Neural progenitor cell (in vitro differentiated cells): Measurements from ENCODE around the gene MYO1E. TPM values are rescaled to one million over a fixed set of nuclear protein-coding genes. Genes with fewer than 3 reads are reported as not detected.

Experiments
- DNase-seq: peaks from one replicate; pipeline ENCODE4 v3.0.0-alpha.2; 2016; ENCODE audit warnings: low spot score
- H2AFZ ChIP-seq: fragments of 200-600 bp; sonication (generic); replicated peaks from 2 replicates; pipeline ENCODE4 v1.6.1; 2016; ENCODE audit warnings: antibody characterized with exemption
- H3F3A ChIP-seq: fragments of 200-600 bp; sonication (generic); 2 replicates; pipeline ENCODE4 v1.6.1; 2016; ENCODE audit warnings: antibody characterized with exemption, low read depth
- H3K27ac ChIP-seq: fragments of 200-600 bp; sonication (generic); 2 replicates; pipeline ENCODE4 v1.5.1; 2016; ENCODE audit warnings: mild to moderate bottlenecking
- H3K27me3 ChIP-seq: fragments of 200-600 bp; sonication (generic); 2 replicates; pipeline ENCODE4 v1.6.1; 2016; ENCODE audit warnings: mild to moderate bottlenecking, moderate library complexity
- H3K36me3 ChIP-seq: fragments of 200-600 bp; sonication (generic); 2 replicates; pipeline ENCODE4 v1.5.1; 2016
- H3K4me1 ChIP-seq: fragments of 200-600 bp; sonication (generic); 2 replicates; pipeline ENCODE4 v1.6.1; 2016; ENCODE audit warnings: mixed run types
- H3K4me2 ChIP-seq: fragments of 200-600 bp; sonication (generic); 2 replicates; pipeline ENCODE4 v1.6.1; 2016
- H3K4me3 ChIP-seq: fragments of 200-600 bp; sonication (generic); 2 replicates; pipeline ENCODE4 v1.5.1; 2016
- H3K79me2 ChIP-seq: fragments of 200-600 bp; sonication (generic); 2 replicates; pipeline ENCODE4 v1.6.1; 2016; ENCODE audit warnings: low read depth
- H3K9ac ChIP-seq: fragments of 200-600 bp; sonication (generic); 2 replicates; pipeline ENCODE4 v1.6.1; 2016
- H3K9me3 ChIP-seq: fragments of 200-600 bp; sonication (generic); 2 replicates; pipeline ENCODE4 v1.5.1; 2016; ENCODE audit warnings: low read depth
- H4K20me1 ChIP-seq: fragments of 200-600 bp; sonication (generic); 2 replicates; pipeline ENCODE4 v1.6.1; 2016; ENCODE audit warnings: low read depth
- H3K27ac Mint-ChIP-seq: 3 replicates; pipeline ENCODE4 v1.8.0; 2021; ENCODE audit warnings: mixed read lengths
- H3K27me3 Mint-ChIP-seq: 2 replicates; pipeline ENCODE4 v1.8.0; 2022; ENCODE audit warnings: low read depth, mild to moderate bottlenecking, inconsistent platforms, moderate library complexity, mixed read lengths; ENCODE audit not compliant: insufficient read depth
- H3K36me3 Mint-ChIP-seq: 3 replicates; pipeline ENCODE4 v1.8.0; 2021; ENCODE audit warnings: mixed read lengths
- H3K4me1 Mint-ChIP-seq: 3 replicates; pipeline ENCODE4 v1.8.0; 2021; ENCODE audit warnings: mixed read lengths
- H3K4me3 Mint-ChIP-seq: 3 replicates; pipeline ENCODE4 v1.8.0; 2021; ENCODE audit warnings: mild to moderate bottlenecking, moderate library complexity, mixed read lengths
- H3K9me3 Mint-ChIP-seq: 3 replicates; pipeline ENCODE4 v1.8.0; 2020; ENCODE audit warnings: mixed read lengths
- EZH2 ChIP-seq: fragments of 200-600 bp; sonication (generic); IDR thresholded peaks from 2 replicates; pipeline ENCODE4 v1.6.1; 2017; ENCODE audit warnings: antibody characterized with exemption, mild to moderate bottlenecking, moderate library complexity
- EZH2phosphoT487 ChIP-seq: fragments of 200-600 bp; sonication (generic); IDR thresholded peaks from 2 replicates; pipeline ENCODE4 v1.6.1; 2017; ENCODE audit warnings: antibody characterized with exemption
- total RNA-seq: library from RNA; depleted of rRNA; stranded (reverse); fragments of >200 nt; gene quantifications from 2 replicates; pipeline ENCODE4 v1.2.3, GENCODE V29; 2015; ENCODE audit warnings: low replicate concordance
- TF ChIP-seq, protein P1 (sequence below): fragments of 200-600 bp; sonication (generic); IDR thresholded peaks from 2 replicates; pipeline ENCODE4 v1.5.1; 2017; ENCODE audit warnings: antibody characterized with exemption, mild to moderate bottlenecking

Gene MYO1E
- total RNA-seq, 1 donor from 2014 or later: 49.7 TPM

GRCh38 chr15:59298225-59298853 lies 74.3 kb downstream of the MYO1E start:
- Mint-ChIP-seq H3K27ac (peak overlapping the region; percentile 78), H3K4me1 (peaks cover 22% of the 10 kb centered on the region), H3K27me3 (no peaks in the 10 kb centered on the region), H3K9me3 (no peaks in the 10 kb centered on the region), H3K4me3 (no peak overlapping the region), H3K36me3 (no peaks in the 10 kb centered on the region)
- Histone ChIP-seq H3K79me2 (no peaks in the 10 kb centered on the region), H3K27me3 (no peaks in the 10 kb centered on the region), H3K9me3 (no peaks in the 10 kb centered on the region), H3F3A (no peaks in the 10 kb centered on the region), H3K9ac (no peak overlapping the region), H4K20me1 (peaks cover 7% of the 10 kb centered on the region), H3K4me3 (no peak overlapping the region), H3K4me1 (peaks cover 25% of the 10 kb centered on the region), H3K4me2 (no peak overlapping the region), H3K27ac (no peak overlapping the region), H3K36me3 (no peaks in the 10 kb centered on the region), H2AFZ (no peak overlapping the region)
- TF ChIP-seq, protein P1, sequence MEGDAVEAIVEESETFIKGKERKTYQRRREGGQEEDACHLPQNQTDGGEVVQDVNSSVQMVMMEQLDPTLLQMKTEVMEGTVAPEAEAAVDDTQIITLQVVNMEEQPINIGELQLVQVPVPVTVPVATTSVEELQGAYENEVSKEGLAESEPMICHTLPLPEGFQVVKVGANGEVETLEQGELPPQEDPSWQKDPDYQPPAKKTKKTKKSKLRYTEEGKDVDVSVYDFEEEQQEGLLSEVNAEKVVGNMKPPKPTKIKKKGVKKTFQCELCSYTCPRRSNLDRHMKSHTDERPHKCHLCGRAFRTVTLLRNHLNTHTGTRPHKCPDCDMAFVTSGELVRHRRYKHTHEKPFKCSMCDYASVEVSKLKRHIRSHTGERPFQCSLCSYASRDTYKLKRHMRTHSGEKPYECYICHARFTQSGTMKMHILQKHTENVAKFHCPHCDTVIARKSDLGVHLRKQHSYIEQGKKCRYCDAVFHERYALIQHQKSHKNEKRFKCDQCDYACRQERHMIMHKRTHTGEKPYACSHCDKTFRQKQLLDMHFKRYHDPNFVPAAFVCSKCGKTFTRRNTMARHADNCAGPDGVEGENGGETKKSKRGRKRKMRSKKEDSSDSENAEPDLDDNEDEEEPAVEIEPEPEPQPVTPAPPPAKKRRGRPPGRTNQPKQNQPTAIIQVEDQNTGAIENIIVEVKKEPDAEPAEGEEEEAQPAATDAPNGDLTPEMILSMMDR: no peak
- TF ChIP-seq EZH2phosphoT487: no peak
- TF ChIP-seq EZH2: no peak
- DNase-seq: no peak

GRCh38 chr15:59296181-59296617 lies 76.5 kb downstream of the MYO1E start:
- Histone ChIP-seq H2AFZ (no peak overlapping the region), H3K9me3 (no peaks in the 10 kb centered on the region), H3K79me2 (no peaks in the 10 kb centered on the region), H3K27ac (no peak overlapping the region), H3K9ac (no peak overlapping the region), H3K4me2 (no peak overlapping the region), H4K20me1 (peaks cover 4% of the 10 kb centered on the region), H3K36me3 (no peaks in the 10 kb centered on the region), H3K4me1 (peaks cover 32% of the 10 kb centered on the region), H3K4me3 (no peak overlapping the region), H3K27me3 (no peaks in the 10 kb centered on the region), H3F3A (peaks cover 14% of the 10 kb centered on the region)
- H3K27me3 Mint-ChIP-seq: no peaks in the 10 kb centered on the region
- TF ChIP-seq, protein P1: no peak
- TF ChIP-seq EZH2 (no peak), EZH2phosphoT487 (no peak)
- no peaks in the 10 kb centered on the region for H3K36me3 Mint-ChIP-seq
- no peak for DNase-seq
- peak overlapping the region; percentile 59 for H3K27ac Mint-ChIP-seq
- no peaks in the 10 kb centered on the region for H3K9me3 Mint-ChIP-seq
- peaks cover 39% of the 10 kb centered on the region for H3K4me1 Mint-ChIP-seq
- H3K4me3 Mint-ChIP-seq: no peak overlapping the region

DNA sequence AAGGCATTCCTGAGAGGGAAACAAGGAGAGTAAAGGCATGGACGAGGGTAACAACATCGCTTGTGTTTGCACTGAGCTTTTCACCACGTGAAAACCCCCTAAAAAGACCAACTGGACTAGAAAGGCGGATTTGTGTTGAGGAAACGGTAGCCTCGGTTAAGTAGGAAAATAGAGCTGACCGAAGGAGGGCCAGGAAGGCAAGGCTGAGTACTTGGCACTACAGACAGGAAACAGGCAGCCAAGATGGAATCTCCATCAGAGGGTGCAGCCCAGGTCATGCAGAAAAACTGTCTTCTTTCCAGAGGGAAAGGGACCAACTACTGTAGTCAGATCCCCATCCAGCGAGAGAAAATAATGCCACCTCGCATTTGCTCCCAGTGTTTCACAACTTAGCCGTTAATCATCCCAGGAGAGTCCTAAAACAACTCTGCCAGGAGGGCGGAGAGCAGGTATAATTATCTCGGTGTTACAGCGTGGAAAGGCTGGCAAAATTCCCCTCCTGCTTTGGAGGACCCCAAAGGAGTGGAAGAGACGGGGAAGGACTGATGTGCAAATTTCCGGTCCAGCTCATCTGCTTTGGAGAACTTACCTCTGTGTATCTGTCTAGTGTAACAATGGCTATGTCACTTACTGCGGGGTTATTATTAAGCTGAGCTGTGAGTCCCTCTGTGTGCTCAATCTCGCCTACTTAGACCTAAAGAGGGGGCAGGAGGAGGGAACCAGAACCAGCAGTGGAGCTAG lies 77.2 kb downstream of the MYO1E start:
- Histone ChIP-seq H3K79me2 (no peaks in the 10 kb centered on the region), H3K9me3 (no peaks in the 10 kb centered on the region), H3F3A (peaks cover 20% of the 10 kb centered on the region), H2AFZ (no peak overlapping the region), H3K4me3 (no peak overlapping the region), H3K4me2 (no peak overlapping the region), H3K27me3 (no peaks in the 10 kb centered on the region), H3K36me3 (no peaks in the 10 kb centered on the region), H3K4me1 (peaks cover 38% of the 10 kb centered on the region), H4K20me1 (peaks cover 8% of the 10 kb centered on the region), H3K27ac (no peak overlapping the region), H3K9ac (no peak overlapping the region)
- peak overlapping the region; percentile 83 for H3K27ac Mint-ChIP-seq
- no peaks in the 10 kb centered on the region for H3K9me3 Mint-ChIP-seq
- H3K27me3 Mint-ChIP-seq: no peaks in the 10 kb centered on the region
- DNase-seq: no peak
- H3K4me3 Mint-ChIP-seq: no peak overlapping the region
- TF ChIP-seq EZH2: no peak
- TF ChIP-seq, protein P1: no peak
- TF ChIP-seq EZH2phosphoT487: no peak
- H3K4me1 Mint-ChIP-seq: peaks cover 47% of the 10 kb centered on the region
- no peaks in the 10 kb centered on the region for H3K36me3 Mint-ChIP-seq
